Stimulated activated CD8-positive, alpha-beta memory T cell treated with anti-CD3 and anti-CD28 coated beads, Interleukin-12 subunit alpha, Interleukin-12 subunit beta, amount 100 ng/mL, for 24 hours (primary cell): ENCODE measurements around the gene HFE.
"Not testable (repeated sequence)": the region's sequence is repeated elsewhere in the genome, so short reads cannot be mapped to it uniquely, and the experiment has no call there.

Experiments used
- DNase-seq: peaks from one replicate; pipeline ENCODE4 v3.0.0-alpha.2; 2020; ENCODE audit errors: extremely low read depth

Gene HFE

GRCh38 chr6:26109772-26110171, 22.5 kb downstream of the HFE start:
- no peak for DNase-seq

GRCh38 chr6:26113570-26113969, 26.3 kb downstream of the HFE start:
- no peak for DNase-seq

- no peak for DNase-seq
Measured at GRCh38 chr6:26115226-26115625, 28.0 kb downstream of the HFE start.

DNA sequence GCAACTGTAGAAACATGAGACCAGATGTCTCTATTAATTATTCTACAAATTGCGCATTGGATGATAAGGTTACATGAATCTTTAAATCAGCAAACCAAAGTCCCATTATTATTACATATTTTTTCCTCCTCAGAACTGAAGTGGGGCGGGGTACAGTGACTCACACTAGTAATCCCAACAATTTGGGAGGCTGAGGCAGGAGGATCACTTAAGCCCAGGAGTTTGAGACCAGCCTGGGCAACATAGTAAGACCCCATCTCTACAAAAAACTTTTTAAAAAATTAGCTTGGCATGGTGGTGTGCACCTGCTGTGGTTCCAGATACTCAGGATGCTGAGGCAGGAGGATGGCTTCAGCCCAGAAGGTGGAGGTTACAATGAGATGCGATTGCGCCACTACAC, 29.0 kb downstream of the HFE start:
- DNase-seq, result no peak

DNA sequence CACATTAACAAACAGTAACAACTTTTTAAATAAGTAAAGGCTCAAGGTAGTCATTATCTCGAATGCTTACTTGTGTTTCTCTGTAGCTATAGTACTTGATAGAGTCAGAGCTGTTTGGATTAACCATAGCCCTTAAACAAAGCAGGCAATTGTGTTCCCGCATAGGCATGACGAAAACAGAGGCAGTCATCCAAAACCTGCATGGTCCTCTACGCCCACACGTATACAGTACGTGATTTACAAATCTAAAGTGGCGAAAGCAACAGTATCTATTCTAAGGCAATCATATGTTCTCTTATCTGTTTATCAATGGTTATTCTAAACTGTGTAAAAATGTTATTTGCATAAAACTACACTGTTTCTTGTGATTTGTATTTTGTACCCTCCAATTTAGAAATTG, 31.8 kb downstream of the HFE start:
- no peak for DNase-seq

GRCh38 chr6:26120115-26120514, 32.9 kb downstream of the HFE start:
- DNase-seq, result not testable (repeated sequence)

GRCh38 chr6:26120807-26121140, 33.5 kb downstream of the HFE start:
- DNase-seq, result no peak

- no peak for DNase-seq
Measured at GRCh38 chr6:26121141-26122004, 34.1 kb downstream of the HFE start.

- DNase-seq, result no peak
Measured at GRCh38 chr6:26122005-26122388, 34.8 kb downstream of the HFE start.

- no peak for DNase-seq
Measured at GRCh38 chr6:26122402-26122792, 35.2 kb downstream of the HFE start.

GRCh38 chr6:26122793-26123674, 35.8 kb downstream of the HFE start:
- peak; percentile 80 for DNase-seq

DNA sequence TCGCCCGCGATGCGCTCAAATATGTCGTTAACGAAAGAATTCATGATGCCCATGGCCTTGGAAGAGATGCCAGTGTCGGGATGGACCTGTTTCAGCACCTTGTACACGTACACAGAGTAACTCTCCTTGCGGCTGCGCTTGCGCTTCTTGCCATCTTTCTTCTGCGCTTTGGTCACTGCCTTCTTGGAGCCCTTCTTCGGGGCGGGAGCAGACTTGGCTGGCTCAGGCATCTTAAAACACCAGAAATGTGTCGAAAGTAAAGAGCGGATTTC, 36.4 kb downstream of the HFE start:
- DNase-seq, result peak; percentile 33

GRCh38 chr6:26123947-26124780, 36.9 kb downstream of the HFE start:
- DNase-seq, result peak; percentile 26

DNA sequence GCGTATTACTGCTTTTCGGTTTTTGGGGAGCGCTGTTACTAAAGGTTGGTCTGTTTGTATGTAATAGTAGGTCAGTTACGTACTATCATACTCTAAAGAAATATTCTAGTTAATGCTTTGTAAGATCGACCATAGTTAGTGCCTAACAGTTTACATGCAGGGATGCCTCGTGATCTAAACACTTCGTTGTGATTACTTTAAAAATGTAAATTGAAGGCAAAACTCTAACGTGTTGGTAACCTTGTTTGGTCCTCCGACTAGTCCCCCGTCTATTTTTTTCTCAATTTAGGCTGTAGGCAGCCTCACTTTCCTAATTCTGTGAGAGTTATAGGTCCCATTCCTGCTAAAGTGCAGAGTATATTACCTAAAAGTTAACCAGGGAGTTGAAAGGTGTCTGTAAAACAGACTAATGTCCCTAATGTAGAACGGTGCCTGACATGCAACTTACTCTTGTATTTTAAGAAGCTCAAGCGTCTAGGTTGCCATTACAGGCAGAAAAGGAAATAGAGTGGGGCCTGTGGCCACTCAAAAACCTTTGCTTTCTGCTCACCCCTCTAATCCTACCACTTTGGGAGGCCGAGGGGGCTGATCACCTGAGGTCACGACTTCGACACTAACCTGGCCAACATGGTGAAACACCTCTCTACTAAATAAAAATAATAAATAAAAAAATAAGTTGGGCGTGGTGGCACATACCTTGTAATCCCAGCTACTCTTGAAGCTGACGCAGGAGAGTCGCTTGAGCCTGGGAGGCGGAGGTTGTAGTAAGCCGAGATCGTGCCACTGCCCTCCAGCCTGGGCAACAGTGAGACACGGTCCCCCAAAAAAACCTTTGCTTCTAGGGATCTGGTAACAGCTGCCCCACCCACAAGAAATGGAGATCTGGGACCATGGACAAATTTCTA, 37.8 kb downstream of the HFE start:
- DNase-seq, result no peak

- DNase-seq, result no peak
Measured at GRCh38 chr6:26126394-26127235, 39.4 kb downstream of the HFE start.

DNA sequence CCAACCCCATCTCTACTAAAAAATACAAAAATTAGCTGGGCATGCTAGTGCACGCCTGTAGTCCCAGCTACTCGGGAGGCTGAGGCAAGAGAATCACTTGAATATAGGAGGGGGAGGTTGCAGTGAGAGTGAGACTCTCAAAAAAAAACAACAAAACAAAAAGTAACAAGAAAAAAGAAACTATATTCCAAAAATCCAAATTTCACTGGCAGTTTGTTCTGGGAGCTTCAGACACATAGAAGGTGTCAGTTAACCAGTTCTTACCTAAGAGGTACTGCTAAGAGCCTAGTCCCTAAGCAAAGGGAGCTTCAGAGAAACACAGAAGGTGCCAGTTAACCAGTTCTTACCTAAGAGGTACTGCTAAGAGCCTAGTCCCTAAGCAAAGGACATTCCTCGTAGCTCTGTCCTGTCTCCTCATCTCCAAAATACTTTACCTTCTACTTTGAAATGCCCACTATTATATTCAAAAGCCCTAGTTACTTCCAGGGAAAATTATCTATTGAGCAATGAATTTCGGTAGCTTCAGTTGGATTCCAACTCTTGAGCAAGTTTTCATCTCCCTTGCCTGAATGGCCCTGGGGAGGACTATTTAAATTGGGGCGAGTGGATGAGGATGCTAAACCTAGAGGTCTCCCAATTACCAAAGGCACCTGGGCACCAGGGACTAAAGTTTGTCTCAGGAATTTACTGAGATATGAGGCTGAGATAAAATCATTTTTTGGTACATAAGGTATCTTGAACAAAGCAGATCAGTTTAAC, 41.0 kb downstream of the HFE start:
- no peak for DNase-seq

DNA sequence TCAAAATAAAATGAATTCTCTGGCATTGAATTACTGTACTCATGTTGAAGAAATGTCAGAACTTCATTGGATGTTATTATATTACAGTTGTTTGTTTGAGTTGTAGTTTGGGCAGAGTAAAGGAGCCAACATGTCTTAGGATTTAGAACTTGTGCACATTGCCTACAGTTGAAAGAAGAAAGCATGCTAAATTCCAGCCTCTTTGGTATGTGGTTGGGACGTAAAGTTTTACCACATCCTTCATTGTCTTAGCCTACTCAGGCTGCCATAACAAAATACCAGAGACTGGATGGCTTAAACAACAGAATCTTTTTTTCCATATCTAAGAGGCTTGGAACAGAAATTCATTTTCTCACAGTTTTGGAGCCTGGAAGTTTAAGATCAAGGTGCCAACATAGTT, 42.4 kb downstream of the HFE start:
- DNase-seq, result no peak

DNA sequence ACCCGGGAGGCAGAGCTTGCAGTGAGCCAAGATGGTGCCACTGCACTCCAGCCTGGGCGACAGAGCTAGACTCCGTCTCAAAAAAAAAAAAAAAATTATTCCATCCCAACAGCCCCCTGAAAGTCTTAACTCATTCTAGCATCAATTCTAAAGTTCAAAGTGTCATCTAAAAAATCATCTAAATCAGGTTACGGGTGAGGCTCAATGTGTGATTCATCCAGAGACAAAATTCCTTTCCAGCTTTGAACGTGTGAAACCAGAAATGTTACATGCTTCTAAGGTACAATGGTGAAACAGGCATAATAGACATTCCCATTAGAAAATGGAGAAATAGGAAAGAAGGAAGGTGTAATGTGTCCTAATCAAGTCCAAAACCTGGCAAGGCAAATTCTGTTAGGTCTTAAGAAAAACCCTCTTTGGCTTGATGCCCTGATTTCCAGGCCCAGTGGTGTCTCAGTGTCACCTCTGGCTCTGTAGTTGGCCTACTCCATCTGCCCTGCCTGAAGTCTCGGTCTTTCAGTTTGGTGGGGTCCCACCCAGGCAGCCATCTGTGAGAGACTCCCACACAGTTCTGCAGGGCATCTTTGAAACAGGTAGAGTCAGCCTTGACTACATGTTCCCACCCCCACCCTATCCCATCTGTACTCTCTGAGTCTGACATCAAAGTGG, 43.5 kb downstream of the HFE start:
- no peak for DNase-seq

DNA sequence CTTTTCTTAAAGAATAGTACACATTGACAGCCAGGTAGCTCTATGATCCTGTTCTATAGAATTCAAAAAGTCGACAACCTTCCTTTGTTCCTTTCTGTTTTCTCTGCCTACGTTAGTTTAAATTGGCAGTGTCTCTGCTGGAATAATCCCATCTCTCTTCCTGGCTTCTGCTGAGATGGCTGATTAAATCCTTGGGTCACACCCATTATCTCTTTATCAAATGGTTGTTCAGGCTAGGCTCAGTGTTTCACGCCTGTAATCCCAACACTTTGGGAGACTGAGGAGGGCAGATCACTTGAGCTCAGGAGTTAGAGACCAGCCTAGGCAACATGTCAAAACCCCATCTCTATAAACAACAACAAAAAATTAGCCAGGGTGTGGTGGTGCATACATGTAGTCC, 44.4 kb downstream of the HFE start:
- no peak for DNase-seq
